GM12873 (cell line): ENCODE data around the gene TMA7.

Experiments
- TF ChIP-seq, protein P1 (sequence below): IDR thresholded peaks from 2 replicates; pipeline ENCODE4 v1.5.1; 2012; ENCODE audit warnings: low read depth, mild to moderate bottlenecking, moderate library complexity, low read length, control low read depth; ENCODE audit not compliant: insufficient read depth; ENCODE audit errors: missing control alignments

TMA7 gene

DNA sequence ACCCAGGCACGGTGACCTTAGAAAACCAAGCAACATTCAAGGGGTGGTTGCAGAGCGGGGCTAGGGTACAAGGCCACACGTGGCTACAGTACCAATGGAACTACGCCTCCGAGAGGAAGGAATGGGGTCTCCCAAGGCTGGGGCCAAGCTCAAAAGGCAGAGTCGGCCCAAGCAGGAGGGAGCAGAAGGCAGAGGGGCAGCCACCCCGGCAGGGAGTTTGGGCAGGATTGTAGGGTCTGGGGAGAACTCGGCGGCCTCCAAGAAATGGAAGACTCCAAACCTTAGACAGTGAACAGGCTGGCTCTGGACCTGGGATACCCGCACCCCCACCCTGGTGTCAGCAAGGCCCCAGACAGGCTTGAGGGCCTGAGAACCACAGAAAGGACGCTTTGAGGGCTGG lies 35.1 kb downstream of the TMA7 start:
- TF ChIP-seq, protein P1, sequence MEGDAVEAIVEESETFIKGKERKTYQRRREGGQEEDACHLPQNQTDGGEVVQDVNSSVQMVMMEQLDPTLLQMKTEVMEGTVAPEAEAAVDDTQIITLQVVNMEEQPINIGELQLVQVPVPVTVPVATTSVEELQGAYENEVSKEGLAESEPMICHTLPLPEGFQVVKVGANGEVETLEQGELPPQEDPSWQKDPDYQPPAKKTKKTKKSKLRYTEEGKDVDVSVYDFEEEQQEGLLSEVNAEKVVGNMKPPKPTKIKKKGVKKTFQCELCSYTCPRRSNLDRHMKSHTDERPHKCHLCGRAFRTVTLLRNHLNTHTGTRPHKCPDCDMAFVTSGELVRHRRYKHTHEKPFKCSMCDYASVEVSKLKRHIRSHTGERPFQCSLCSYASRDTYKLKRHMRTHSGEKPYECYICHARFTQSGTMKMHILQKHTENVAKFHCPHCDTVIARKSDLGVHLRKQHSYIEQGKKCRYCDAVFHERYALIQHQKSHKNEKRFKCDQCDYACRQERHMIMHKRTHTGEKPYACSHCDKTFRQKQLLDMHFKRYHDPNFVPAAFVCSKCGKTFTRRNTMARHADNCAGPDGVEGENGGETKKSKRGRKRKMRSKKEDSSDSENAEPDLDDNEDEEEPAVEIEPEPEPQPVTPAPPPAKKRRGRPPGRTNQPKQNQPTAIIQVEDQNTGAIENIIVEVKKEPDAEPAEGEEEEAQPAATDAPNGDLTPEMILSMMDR = no peak

DNA sequence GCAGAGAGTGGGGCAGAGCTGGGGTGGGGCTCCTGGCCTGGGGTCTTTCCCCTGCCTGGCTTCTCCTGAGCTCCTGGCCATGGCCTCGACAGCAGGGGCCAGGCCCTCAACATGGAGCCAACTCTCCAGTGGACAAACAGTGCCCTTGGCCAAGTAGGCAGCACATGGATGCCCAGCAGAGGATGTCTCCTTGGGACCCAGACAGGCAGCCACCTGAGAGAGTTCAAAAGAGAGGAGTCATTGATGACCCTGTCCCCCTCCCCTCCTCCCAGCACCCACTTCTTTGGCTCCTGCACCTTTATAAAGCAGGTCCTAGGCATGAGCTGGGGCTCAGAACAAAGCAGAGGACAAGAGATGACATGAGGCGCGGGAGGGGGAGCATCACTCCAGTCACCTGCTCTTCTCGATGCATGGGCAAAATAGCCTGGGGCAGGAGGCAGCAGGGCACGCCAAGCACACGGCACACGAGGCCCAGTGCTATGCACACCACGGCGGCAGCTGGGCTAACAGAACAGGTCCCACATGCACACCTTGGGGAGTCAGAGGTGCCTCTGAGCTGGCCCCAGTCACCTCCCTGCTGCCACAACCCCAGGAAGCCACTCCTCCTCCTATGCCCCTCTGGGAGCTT lies 36.5 kb downstream of the TMA7 start:
- TF ChIP-seq, protein P1 = no peak

DNA sequence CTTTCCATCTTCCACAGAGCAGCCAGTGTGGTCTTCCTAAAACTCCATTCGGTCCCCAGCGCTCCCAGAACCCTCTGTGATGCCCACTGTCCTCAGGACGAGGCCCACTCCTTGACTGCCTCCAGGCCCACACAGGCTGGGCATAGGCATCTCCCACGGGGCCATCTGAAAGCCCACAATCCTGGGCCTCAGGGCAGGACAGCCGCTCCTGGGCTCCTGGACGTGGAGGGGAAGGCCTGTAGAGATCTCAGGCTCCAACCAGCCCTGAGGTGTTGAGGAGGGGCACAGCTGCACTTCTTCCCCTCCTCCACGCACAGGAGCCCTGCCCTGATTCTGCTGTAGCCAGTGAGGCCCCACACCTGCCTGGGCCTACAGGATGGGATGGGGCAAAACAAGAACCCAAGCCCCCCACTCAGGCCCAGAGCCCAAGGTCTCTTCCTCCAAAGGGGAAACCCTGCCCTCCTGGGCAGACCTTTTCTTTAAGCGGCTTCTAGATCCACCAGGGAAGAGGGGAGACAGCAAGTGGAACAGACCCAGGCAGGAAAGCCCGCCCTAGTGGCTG lies 38.0 kb downstream of the TMA7 start:
- TF ChIP-seq, protein P1 = no peak

DNA sequence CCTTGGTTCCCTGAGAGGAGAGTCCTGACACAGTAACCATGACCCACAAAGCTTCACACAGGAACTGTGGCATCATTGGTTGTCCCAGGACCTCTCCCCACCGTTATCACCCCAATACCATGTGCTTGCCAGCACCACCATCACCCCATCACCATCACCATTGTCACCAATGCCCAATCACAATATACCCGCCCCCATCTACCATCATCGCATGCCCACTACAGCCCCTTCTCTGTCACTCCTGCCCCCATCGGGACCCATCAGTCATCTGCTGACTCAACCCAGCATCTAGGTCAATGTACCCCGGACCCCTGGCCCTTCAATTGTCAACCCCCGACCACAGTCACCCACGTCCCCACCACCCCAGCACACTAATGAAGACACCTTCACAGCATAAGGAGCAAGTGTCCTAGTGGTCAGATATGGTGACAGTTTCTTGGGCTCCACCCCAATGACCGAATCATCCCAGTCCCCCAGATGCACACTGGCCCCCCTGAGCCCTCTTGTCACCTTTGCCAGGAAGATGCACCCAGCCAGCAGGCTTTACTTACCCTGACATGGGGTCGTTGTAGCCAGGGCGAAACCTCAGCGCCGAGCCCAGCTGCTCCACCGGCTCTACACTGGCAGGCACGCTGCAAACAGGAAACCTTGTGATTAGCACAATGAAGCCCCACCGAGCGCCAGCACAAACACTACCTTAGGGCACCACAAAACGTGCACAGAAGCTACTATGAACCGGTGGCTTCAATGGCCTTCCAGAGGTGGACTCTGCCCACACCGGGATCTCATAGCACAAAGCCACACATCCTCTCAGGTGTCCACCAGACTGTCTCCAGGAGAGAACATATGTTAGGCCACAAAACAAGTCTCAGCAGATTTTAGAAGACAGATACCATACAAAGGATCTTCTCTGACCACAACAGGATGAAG lies 38.8 kb downstream of the TMA7 start:
- TF ChIP-seq, protein P1 = no peak

DNA sequence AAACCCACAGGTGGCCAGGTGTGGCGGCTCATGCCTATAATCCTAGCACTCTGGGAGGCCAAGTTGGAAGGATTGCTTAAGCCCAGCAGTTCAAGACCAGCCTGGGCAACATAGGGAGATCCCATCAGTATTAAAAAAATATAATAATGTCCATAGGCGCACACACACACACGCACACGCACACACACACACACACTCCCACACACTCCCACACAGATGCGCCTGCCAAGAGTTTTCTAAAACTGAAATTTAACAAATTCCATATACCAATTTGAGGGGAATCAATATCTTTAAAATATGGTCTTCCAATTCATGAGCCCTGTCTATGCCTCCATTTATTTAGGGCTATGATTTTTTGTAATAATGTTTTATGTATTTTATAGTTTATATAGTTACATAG lies 46.9 kb downstream of the TMA7 start:
- TF ChIP-seq, protein P1 = no peak

DNA sequence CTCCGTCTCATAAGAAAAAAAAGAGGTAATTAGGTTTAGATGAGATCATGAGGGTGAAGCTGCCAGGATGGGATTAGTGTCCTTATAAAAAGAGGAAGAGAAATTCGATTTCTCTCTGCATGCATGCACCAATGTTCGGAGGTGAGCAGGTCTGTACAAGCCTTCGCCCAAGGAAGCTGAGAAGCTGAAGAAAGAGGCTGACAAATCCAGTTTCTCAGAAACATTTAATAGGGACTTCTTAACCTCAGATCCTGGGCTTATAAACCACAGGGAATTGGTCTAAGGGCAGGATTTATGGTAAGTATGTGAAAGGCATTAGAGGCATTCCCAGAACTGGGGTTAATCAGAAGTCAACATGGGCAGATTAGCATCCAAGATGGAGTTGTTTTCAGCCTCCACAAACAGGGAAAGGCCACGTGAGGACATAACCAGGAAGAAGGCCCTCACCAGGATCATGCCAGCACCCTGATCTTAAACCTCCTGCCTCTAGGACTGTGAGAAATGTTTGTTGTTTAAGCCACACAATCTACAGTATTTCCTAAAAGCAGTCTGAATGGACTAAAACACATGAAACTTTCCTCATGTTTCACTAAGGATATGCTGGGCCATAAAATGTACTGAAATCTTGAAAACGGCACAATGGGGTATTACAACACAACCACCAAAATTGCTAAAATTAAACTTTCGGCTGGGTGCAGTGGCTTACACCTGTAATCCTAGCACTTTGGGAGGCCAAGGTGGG lies 52.6 kb downstream of the TMA7 start:
- TF ChIP-seq, protein P1 = no peak

DNA sequence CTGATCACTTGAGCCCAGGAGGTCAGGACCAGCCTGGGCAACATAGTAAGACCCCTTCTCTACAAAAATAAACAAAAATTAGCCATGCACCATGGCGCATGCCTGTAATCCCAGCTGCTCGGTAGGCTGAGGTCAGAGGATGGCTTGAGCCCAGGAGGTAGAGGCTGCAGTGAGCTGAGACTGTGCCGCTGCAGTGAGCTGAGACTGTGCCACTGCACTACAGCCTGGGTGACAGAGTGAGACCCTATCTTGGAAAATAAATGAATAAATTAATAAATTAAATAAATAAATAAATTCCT lies 53.1 kb downstream of the TMA7 start:
- TF ChIP-seq, protein P1 = no peak
